SK-N-SH treated with all-trans-retinoic acid at 6 μM for 48 hours (cell line): ENCODE measurements around the gene TRAPPC10.

Experiments used
- ATAC-seq: fragments of 200-7000 bp; cut with Tn5 transposase; 3 replicates; pipeline ENCODE4 v1.9.1; 2020; ENCODE audit warnings: mild to moderate bottlenecking, moderate library complexity
- ARNTL ChIP-seq: fragments of 450-650 bp; formaldehyde crosslinking; IDR thresholded peaks from 2 replicates; pipeline ENCODE4 v1.5.0; 2020; ENCODE audit warnings: low read depth, mild to moderate bottlenecking, moderate library complexity, borderline replicate concordance
- BACH2 ChIP-seq: fragments of 250-450 bp; sonication (Bioruptor Pico); IDR thresholded peaks from 2 replicates; pipeline ENCODE4 v1.9.0; 2021; ENCODE audit warnings: mild to moderate bottlenecking, borderline replicate concordance
- CREB5 ChIP-seq: fragments of 250-450 bp; sonication (Bioruptor Pico); IDR thresholded peaks from 2 replicates; pipeline ENCODE4 v1.5.1; 2020; ENCODE audit warnings: low read depth, mild to moderate bottlenecking, moderate library complexity
- CSDC2 ChIP-seq: fragments of 250-450 bp; sonication (Bioruptor Pico); IDR thresholded peaks from 2 replicates; pipeline ENCODE4 v1.5.0; 2020; ENCODE audit warnings: mild to moderate bottlenecking, moderate library complexity
- ESRRG ChIP-seq: fragments of 250-450 bp; sonication (Bioruptor Pico); IDR thresholded peaks from 2 replicates; pipeline ENCODE4 v1.6.1; 2021; ENCODE audit warnings: mild to moderate bottlenecking
- ISL1 ChIP-seq: fragments of 250-450 bp; sonication (Bioruptor Pico); IDR thresholded peaks from 2 replicates; pipeline ENCODE4 v2.1.2; 2022; ENCODE audit warnings: mild to moderate bottlenecking, moderate library complexity
- PATZ1 ChIP-seq: fragments of 250-450 bp; sonication (Bioruptor Pico); IDR thresholded peaks from 2 replicates; pipeline ENCODE4 v1.8.0; 2020; ENCODE audit warnings: mild to moderate bottlenecking, moderate library complexity, borderline replicate concordance
- RARB ChIP-seq: fragments of 250-450 bp; sonication (Bioruptor Pico); IDR thresholded peaks from 2 replicates; pipeline ENCODE4 v1.8.0; 2021; ENCODE audit warnings: mild to moderate bottlenecking, moderate library complexity
- TCF4 ChIP-seq: fragments of 250-450 bp; sonication (Bioruptor Pico); IDR thresholded peaks from 2 replicates; pipeline ENCODE4 v1.8.0; 2021; ENCODE audit warnings: mild to moderate bottlenecking, moderate library complexity, borderline replicate concordance
- TOX ChIP-seq: fragments of 250-450 bp; sonication (Bioruptor Pico); IDR thresholded peaks from 2 replicates; pipeline ENCODE4 v1.8.0; 2021; ENCODE audit warnings: mild to moderate bottlenecking, moderate library complexity, borderline replicate concordance
- TSHZ2 ChIP-seq: fragments of 250-450 bp; sonication (Bioruptor Pico); IDR thresholded peaks from 2 replicates; pipeline ENCODE4 v1.5.0; 2020; ENCODE audit warnings: mild to moderate bottlenecking, moderate library complexity
- ZC3H10 ChIP-seq: fragments of 250-450 bp; sonication (Bioruptor Pico); IDR thresholded peaks from 2 replicates; pipeline ENCODE4 v1.5.1; 2021; ENCODE audit warnings: mild to moderate bottlenecking, moderate library complexity
- ZFP30 ChIP-seq: fragments of 450-650 bp; formaldehyde crosslinking; IDR thresholded peaks from 2 replicates; pipeline ENCODE4 v1.5.0; 2022; ENCODE audit warnings: mild to moderate bottlenecking, moderate library complexity
- ZNF565 ChIP-seq: fragments of 450-650 bp; formaldehyde crosslinking; conservative IDR thresholded peaks from 2 replicates; pipeline ENCODE4 v1.5.0; 2020; ENCODE audit warnings: low read depth, mild to moderate bottlenecking, moderate library complexity
- ZNF70 ChIP-seq: fragments of 450-650 bp; formaldehyde crosslinking; IDR thresholded peaks from 2 replicates; pipeline ENCODE4 v1.5.0; 2020; ENCODE audit warnings: mild to moderate bottlenecking, moderate library complexity
- ZNF8 ChIP-seq: fragments of 450-650 bp; formaldehyde crosslinking; IDR thresholded peaks from 2 replicates; pipeline ENCODE4 v1.5.0; 2020; ENCODE audit warnings: mild to moderate bottlenecking, moderate library complexity

Gene TRAPPC10

GRCh38 chr21:44071359-44072104, 59.4 kb downstream of the TRAPPC10 start:
- ATAC-seq = no peak
- TF ChIP-seq CREB5 (CRISPR knock-in tag) (no peak), BACH2 (no peak)

GRCh38 chr21:44072111-44072510, 60.0 kb downstream of the TRAPPC10 start:
- no peak for ATAC-seq

GRCh38 chr21:44074315-44074958, 62.3 kb downstream of the TRAPPC10 start:
- TF ChIP-seq ZC3H10 (CRISPR knock-in tag) (no peak), ZFP30 (CRISPR knock-in tag) (no peak), BACH2 (no peak), ZNF70 (no peak), ESRRG (CRISPR knock-in tag) (no peak), TOX (CRISPR knock-in tag) (no peak), ZNF8 (CRISPR knock-in tag) (no peak), CREB5 (CRISPR knock-in tag) (no peak), TCF4 (CRISPR knock-in tag) (no peak), ISL1 (CRISPR knock-in tag) (no peak), PATZ1 (CRISPR knock-in tag) (no peak), ZNF565 (no peak), RARB (CRISPR knock-in tag) (no peak), TSHZ2 (CRISPR knock-in tag) (no peak)
- ATAC-seq = no peak

More at GRCh38 chr21:44072111-44072510, 60.0 kb downstream of the TRAPPC10 start:
- TF ChIP-seq ZNF8 (CRISPR knock-in tag) (no peak), ISL1 (CRISPR knock-in tag) (no peak), RARB (CRISPR knock-in tag) (no peak), TCF4 (CRISPR knock-in tag) (no peak), ARNTL (CRISPR knock-in tag) (no peak), CREB5 (CRISPR knock-in tag) (no peak)

GRCh38 chr21:44076316-44076715, 64.2 kb downstream of the TRAPPC10 start:
- no peak for ATAC-seq
- TF ChIP-seq TCF4 (CRISPR knock-in tag) (no peak), CREB5 (CRISPR knock-in tag) (no peak), ZNF8 (CRISPR knock-in tag) (no peak), CSDC2 (no peak), TSHZ2 (CRISPR knock-in tag) (no peak)
- TF ChIP-seq, all 23 proteins: peak for 0
